WTC11 (cell line): ENCODE measurements around the gene ASL. TPM values are rescaled to one million over a fixed set of nuclear protein-coding genes. Genes with fewer than 3 reads are reported as not detected.

Source experiments
- ATAC-seq: fragments of 200-7000 bp; cut with Tn5 transposase; 2 replicates; pipeline ENCODE4 v1.10.0; 2021; ENCODE audit warnings: mild to moderate bottlenecking, moderate library complexity
- CTCF ChIA-PET: fragments of 300-600 bp; sonication (Branson Sonifier 250); formaldehyde crosslinking; loops from one replicate; lab custom pipeline; 2021; ENCODE audit warnings: antibody characterized with exemption; lab: Charles Lee
- POLR2A ChIA-PET: fragments of 350-600 bp; sonication (Branson Sonifier 250); formaldehyde crosslinking; loops from one replicate; lab custom pipeline; 2021; ENCODE audit warnings: antibody characterized with exemption; lab: Charles Lee
- DNase-seq: peaks from one replicate; pipeline ENCODE4 v3.0.0; 2021; ENCODE audit warnings: low spot score
- H3K27ac Mint-ChIP-seq: 2 replicates; pipeline ENCODE4 v1.8.0; 2021; ENCODE audit warnings: mixed read lengths
- H3K27me3 Mint-ChIP-seq: 2 replicates; pipeline ENCODE4 v1.8.0; 2021; ENCODE audit warnings: low read depth, mild to moderate bottlenecking, moderate library complexity, mixed read lengths
- H3K36me3 Mint-ChIP-seq: 2 replicates; pipeline ENCODE4 v1.8.0; 2021; ENCODE audit warnings: mixed read lengths
- H3K4me1 Mint-ChIP-seq: 2 replicates; pipeline ENCODE4 v1.8.0; 2022; ENCODE audit warnings: mixed read lengths
- H3K4me3 Mint-ChIP-seq: 2 replicates; pipeline ENCODE4 v1.8.0; 2021; ENCODE audit warnings: mild to moderate bottlenecking, moderate library complexity, mixed read lengths
- H3K9me3 Mint-ChIP-seq: 2 replicates; pipeline ENCODE4 v1.8.0; 2021; ENCODE audit warnings: mixed read lengths
- ATF1 ChIP-seq: sonication (generic); formaldehyde crosslinking; IDR thresholded peaks from 2 replicates; pipeline ENCODE4 v1.8.1; 2023; ENCODE audit warnings: mild to moderate bottlenecking, moderate library complexity, missing genetic modification reagents
- ATF2 ChIP-seq: sonication (generic); formaldehyde crosslinking; IDR thresholded peaks from 2 replicates; pipeline ENCODE4 v1.8.1; 2022; ENCODE audit warnings: low read depth, missing genetic modification reagents, borderline replicate concordance
- EMX1 ChIP-seq: fragments of 250-450 bp; sonication (Bioruptor Pico); IDR thresholded peaks from 2 replicates; pipeline ENCODE4 v1.8.0; 2021; ENCODE audit warnings: mild to moderate bottlenecking
- GABPB1 ChIP-seq: sonication (generic); formaldehyde crosslinking; IDR thresholded peaks from 2 replicates; pipeline ENCODE4 v1.8.1; 2023; ENCODE audit warnings: mild to moderate bottlenecking, missing genetic modification reagents
- GTF2I ChIP-seq: fragments of 250-450 bp; sonication (Bioruptor Pico); conservative IDR thresholded peaks from 2 replicates; pipeline ENCODE4 v1.4.0; 2021; ENCODE audit warnings: mild to moderate bottlenecking
- HMGXB4 ChIP-seq: sonication (generic); formaldehyde crosslinking; IDR thresholded peaks from 2 replicates; pipeline ENCODE4 v1.8.1; 2023; ENCODE audit warnings: mild to moderate bottlenecking, moderate library complexity, missing genetic modification reagents
- IRF2 ChIP-seq: sonication (generic); formaldehyde crosslinking; IDR thresholded peaks from 2 replicates; pipeline ENCODE4 v1.8.0; 2022; ENCODE audit warnings: low read depth, missing genetic modification reagents, borderline replicate concordance
- KAT7 ChIP-seq: sonication (generic); formaldehyde crosslinking; IDR thresholded peaks from 2 replicates; pipeline ENCODE4 v1.8.1; 2023; ENCODE audit warnings: missing genetic modification reagents, mild to moderate bottlenecking, borderline replicate concordance
- MLX ChIP-seq: sonication (generic); formaldehyde crosslinking; IDR thresholded peaks from 2 replicates; pipeline ENCODE4 v1.8.1; 2023; ENCODE audit warnings: mild to moderate bottlenecking, missing genetic modification reagents, moderate library complexity
- NFYB ChIP-seq: sonication (generic); formaldehyde crosslinking; conservative IDR thresholded peaks from 2 replicates; pipeline ENCODE4 v1.8.0; 2022; ENCODE audit warnings: low read depth, missing genetic modification reagents
- SMAD3 ChIP-seq: sonication (generic); formaldehyde crosslinking; IDR thresholded peaks from 2 replicates; pipeline ENCODE4 v1.8.0; 2022; ENCODE audit warnings: missing genetic modification reagents, mild to moderate bottlenecking, borderline replicate concordance
- SP1 ChIP-seq: sonication (generic); formaldehyde crosslinking; conservative IDR thresholded peaks from 2 replicates; pipeline ENCODE4 v1.8.1; 2022; ENCODE audit warnings: missing genetic modification reagents
- TEAD1 ChIP-seq: sonication (generic); formaldehyde crosslinking; IDR thresholded peaks from 2 replicates; pipeline ENCODE4 v1.8.0; 2022; ENCODE audit warnings: mild to moderate bottlenecking, missing genetic modification reagents
- ZNF317 ChIP-seq: sonication (generic); formaldehyde crosslinking; IDR thresholded peaks from 2 replicates; pipeline ENCODE4 v1.8.1; 2023; ENCODE audit warnings: low read depth, mild to moderate bottlenecking, moderate library complexity, missing genetic modification reagents, borderline replicate concordance
- ZNF416 ChIP-seq: fragments of 250-450 bp; sonication (Bioruptor Pico); IDR thresholded peaks from 2 replicates; pipeline ENCODE4 v1.9.0; 2021; ENCODE audit warnings: mild to moderate bottlenecking, inconsistent platforms
- total RNA-seq: library from RNA; stranded (reverse); gene quantifications from 3 replicates; pipeline ENCODE4 v1.2.3, GENCODE V29; 2021
- TF ChIP-seq, protein P1 (sequence below): sonication (generic); formaldehyde crosslinking; IDR thresholded peaks from 2 replicates; pipeline ENCODE4 v1.8.1; 2023; ENCODE audit warnings: mild to moderate bottlenecking, missing genetic modification reagents, borderline replicate concordance
- TF ChIP-seq, protein P2 (sequence below): fragments of 250-450 bp; sonication (Bioruptor Pico); IDR thresholded peaks from 2 replicates; pipeline ENCODE4 v2.1.2; 2022; ENCODE audit warnings: mild to moderate bottlenecking, moderate library complexity
- TF ChIP-seq, protein P3 (sequence below): fragments of 200-600 bp; IDR thresholded peaks from 2 replicates; pipeline ENCODE4 v1.8.0; 2022; ENCODE audit warnings: antibody characterized with exemption
- TF ChIP-seq, protein P4 (sequence below): sonication (generic); formaldehyde crosslinking; IDR thresholded peaks from 2 replicates; pipeline ENCODE4 v1.8.0; 2023; ENCODE audit warnings: missing genetic modification reagents, mild to moderate bottlenecking, borderline replicate concordance
- TF ChIP-seq, protein P5 (sequence below): sonication (generic); formaldehyde crosslinking; IDR thresholded peaks from 2 replicates; pipeline ENCODE4 v1.8.1; 2022; ENCODE audit warnings: mild to moderate bottlenecking, moderate library complexity, missing genetic modification reagents

Gene ASL
- total RNA-seq, 1 experiment from 2014 or later: 31.9 TPM

- TF ChIP-seq, protein P1, sequence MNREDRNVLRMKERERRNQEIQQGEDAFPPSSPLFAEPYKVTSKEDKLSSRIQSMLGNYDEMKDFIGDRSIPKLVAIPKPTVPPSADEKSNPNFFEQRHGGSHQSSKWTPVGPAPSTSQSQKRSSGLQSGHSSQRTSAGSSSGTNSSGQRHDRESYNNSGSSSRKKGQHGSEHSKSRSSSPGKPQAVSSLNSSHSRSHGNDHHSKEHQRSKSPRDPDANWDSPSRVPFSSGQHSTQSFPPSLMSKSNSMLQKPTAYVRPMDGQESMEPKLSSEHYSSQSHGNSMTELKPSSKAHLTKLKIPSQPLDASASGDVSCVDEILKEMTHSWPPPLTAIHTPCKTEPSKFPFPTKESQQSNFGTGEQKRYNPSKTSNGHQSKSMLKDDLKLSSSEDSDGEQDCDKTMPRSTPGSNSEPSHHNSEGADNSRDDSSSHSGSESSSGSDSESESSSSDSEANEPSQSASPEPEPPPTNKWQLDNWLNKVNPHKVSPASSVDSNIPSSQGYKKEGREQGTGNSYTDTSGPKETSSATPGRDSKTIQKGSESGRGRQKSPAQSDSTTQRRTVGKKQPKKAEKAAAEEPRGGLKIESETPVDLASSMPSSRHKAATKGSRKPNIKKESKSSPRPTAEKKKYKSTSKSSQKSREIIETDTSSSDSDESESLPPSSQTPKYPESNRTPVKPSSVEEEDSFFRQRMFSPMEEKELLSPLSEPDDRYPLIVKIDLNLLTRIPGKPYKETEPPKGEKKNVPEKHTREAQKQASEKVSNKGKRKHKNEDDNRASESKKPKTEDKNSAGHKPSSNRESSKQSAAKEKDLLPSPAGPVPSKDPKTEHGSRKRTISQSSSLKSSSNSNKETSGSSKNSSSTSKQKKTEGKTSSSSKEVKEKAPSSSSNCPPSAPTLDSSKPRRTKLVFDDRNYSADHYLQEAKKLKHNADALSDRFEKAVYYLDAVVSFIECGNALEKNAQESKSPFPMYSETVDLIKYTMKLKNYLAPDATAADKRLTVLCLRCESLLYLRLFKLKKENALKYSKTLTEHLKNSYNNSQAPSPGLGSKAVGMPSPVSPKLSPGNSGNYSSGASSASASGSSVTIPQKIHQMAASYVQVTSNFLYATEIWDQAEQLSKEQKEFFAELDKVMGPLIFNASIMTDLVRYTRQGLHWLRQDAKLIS (CRISPR knock-in tag): no peak
- TF ChIP-seq ZNF317 (CRISPR knock-in tag) (no peak), MLX (no peak), TEAD1 (no peak), SP1 (CRISPR knock-in tag) (no peak), GABPB1 (CRISPR knock-in tag) (no peak)
- TF ChIP-seq, protein P2, sequence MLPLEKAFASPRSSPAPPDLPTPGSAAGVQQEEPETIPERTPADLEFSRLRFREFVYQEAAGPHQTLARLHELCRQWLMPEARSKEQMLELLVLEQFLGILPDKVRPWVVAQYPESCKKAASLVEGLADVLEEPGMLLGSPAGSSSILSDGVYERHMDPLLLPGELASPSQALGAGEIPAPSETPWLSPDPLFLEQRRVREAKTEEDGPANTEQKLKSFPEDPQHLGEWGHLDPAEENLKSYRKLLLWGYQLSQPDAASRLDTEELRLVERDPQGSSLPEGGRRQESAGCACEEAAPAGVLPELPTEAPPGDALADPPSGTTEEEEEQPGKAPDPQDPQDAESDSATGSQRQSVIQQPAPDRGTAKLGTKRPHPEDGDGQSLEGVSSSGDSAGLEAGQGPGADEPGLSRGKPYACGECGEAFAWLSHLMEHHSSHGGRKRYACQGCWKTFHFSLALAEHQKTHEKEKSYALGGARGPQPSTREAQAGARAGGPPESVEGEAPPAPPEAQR (CRISPR knock-in tag): no peak
- TF ChIP-seq, protein P3, sequence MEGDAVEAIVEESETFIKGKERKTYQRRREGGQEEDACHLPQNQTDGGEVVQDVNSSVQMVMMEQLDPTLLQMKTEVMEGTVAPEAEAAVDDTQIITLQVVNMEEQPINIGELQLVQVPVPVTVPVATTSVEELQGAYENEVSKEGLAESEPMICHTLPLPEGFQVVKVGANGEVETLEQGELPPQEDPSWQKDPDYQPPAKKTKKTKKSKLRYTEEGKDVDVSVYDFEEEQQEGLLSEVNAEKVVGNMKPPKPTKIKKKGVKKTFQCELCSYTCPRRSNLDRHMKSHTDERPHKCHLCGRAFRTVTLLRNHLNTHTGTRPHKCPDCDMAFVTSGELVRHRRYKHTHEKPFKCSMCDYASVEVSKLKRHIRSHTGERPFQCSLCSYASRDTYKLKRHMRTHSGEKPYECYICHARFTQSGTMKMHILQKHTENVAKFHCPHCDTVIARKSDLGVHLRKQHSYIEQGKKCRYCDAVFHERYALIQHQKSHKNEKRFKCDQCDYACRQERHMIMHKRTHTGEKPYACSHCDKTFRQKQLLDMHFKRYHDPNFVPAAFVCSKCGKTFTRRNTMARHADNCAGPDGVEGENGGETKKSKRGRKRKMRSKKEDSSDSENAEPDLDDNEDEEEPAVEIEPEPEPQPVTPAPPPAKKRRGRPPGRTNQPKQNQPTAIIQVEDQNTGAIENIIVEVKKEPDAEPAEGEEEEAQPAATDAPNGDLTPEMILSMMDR: no peak
Observed at GRCh38 chr7:66082083-66082482, 6.5 kb downstream of the ASL start (continued).

DNA sequence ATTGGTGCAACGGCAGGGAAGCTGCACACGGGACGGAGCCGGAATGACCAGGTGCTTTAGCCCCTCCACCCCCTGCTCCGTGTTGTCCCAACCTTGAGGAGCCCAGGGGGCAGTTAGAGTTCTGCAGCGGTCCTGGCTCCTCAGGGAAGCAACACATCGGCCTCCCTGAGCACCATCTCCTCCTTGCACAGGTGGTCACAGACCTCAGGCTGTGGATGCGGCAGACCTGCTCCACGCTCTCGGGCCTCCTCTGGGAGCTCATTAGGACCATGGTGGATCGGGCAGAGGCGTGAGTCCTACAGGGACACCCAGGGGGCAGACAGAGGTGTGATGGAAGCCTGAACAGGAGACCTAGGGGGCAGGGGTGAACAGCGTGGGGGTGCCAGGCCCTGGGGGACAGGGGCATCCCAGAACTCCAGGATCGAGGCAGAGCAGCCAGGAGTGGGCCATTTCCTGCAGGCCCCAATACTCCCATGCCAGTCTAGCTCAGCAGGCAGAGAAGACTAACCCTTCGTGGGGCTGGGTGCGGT is 7.3 kb downstream of the ASL start:
- H3K9me3 Mint-ChIP-seq: no peaks in the 10 kb centered on the region
- DNase-seq (no peak), ATAC-seq (no peak)
- TF ChIP-seq ATF2 (CRISPR knock-in tag) (no peak), ATF1 (CRISPR knock-in tag) (no peak), ZNF416 (no peak), HMGXB4 (CRISPR knock-in tag) (no peak), GTF2I (CRISPR knock-in tag) (no peak), EMX1 (no peak), NFYB (CRISPR knock-in tag) (no peak), IRF2 (CRISPR knock-in tag) (no peak), KAT7 (CRISPR knock-in tag) (no peak), SMAD3 (CRISPR knock-in tag) (no peak)
- TF ChIP-seq, protein P4, sequence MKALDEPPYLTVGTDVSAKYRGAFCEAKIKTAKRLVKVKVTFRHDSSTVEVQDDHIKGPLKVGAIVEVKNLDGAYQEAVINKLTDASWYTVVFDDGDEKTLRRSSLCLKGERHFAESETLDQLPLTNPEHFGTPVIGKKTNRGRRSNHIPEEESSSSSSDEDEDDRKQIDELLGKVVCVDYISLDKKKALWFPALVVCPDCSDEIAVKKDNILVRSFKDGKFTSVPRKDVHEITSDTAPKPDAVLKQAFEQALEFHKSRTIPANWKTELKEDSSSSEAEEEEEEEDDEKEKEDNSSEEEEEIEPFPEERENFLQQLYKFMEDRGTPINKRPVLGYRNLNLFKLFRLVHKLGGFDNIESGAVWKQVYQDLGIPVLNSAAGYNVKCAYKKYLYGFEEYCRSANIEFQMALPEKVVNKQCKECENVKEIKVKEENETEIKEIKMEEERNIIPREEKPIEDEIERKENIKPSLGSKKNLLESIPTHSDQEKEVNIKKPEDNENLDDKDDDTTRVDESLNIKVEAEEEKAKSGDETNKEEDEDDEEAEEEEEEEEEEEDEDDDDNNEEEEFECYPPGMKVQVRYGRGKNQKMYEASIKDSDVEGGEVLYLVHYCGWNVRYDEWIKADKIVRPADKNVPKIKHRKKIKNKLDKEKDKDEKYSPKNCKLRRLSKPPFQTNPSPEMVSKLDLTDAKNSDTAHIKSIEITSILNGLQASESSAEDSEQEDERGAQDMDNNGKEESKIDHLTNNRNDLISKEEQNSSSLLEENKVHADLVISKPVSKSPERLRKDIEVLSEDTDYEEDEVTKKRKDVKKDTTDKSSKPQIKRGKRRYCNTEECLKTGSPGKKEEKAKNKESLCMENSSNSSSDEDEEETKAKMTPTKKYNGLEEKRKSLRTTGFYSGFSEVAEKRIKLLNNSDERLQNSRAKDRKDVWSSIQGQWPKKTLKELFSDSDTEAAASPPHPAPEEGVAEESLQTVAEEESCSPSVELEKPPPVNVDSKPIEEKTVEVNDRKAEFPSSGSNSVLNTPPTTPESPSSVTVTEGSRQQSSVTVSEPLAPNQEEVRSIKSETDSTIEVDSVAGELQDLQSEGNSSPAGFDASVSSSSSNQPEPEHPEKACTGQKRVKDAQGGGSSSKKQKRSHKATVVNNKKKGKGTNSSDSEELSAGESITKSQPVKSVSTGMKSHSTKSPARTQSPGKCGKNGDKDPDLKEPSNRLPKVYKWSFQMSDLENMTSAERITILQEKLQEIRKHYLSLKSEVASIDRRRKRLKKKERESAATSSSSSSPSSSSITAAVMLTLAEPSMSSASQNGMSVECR: no peak
- TF ChIP-seq, protein P5, sequence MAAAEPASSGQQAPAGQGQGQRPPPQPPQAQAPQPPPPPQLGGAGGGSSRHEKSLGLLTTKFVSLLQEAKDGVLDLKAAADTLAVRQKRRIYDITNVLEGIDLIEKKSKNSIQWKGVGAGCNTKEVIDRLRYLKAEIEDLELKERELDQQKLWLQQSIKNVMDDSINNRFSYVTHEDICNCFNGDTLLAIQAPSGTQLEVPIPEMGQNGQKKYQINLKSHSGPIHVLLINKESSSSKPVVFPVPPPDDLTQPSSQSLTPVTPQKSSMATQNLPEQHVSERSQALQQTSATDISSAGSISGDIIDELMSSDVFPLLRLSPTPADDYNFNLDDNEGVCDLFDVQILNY (CRISPR knock-in tag): no peak
- H3K4me1 Mint-ChIP-seq: no peaks in the 10 kb centered on the region
- POLR2A ChIA-PET: no interaction called here
- peaks cover 4% of the 10 kb centered on the region for H3K36me3 Mint-ChIP-seq
- no peak overlapping the region for H3K4me3 Mint-ChIP-seq
- CTCF ChIA-PET: no interaction called here
- H3K27ac Mint-ChIP-seq: no peak overlapping the region
- H3K27me3 Mint-ChIP-seq: no peaks in the 10 kb centered on the region
